GM18520 (cell line): Measurements from ENCODE around the gene LRMDA.

Source experiments
- ATAC-seq: cut with Tn5 transposase; IDR thresholded peaks from one replicate; pipeline ENCODE4 v1.9.1; 2021; ENCODE audit not compliant: unreplicated experiment

Gene LRMDA

GRCh38 chr10:76169246-76169645, 737.8 kb downstream of the LRMDA start:
- no peak for ATAC-seq

GRCh38 chr10:76172020-76172419, 740.6 kb downstream of the LRMDA start:
- ATAC-seq = no peak

- no peak for ATAC-seq
These were observed 744.2 kb downstream of the LRMDA start for GRCh38 chr10:76175533-76176165.

GRCh38 chr10:76176166-76176550, 744.7 kb downstream of the LRMDA start:
- no peak for ATAC-seq

- no peak for ATAC-seq
These were observed 746.5 kb downstream of the LRMDA start for GRCh38 chr10:76177936-76178335.

- ATAC-seq = no peak
These were observed 747.3 kb downstream of the LRMDA start for GRCh38 chr10:76178532-76179292.

- ATAC-seq = no peak
These were observed 748.4 kb downstream of the LRMDA start for GRCh38 chr10:76179806-76180205.

- no peak for ATAC-seq
These were observed 753.2 kb downstream of the LRMDA start for GRCh38 chr10:76184647-76185046.

GRCh38 chr10:76185471-76186301, 754.3 kb downstream of the LRMDA start:
- ATAC-seq = no peak

GRCh38 chr10:76188216-76188615, 756.8 kb downstream of the LRMDA start:
- ATAC-seq = no peak

- ATAC-seq = no peak
These were observed 759.3 kb downstream of the LRMDA start for GRCh38 chr10:76190634-76191270.

GRCh38 chr10:76191336-76191735, 759.9 kb downstream of the LRMDA start:
- no peak for ATAC-seq

- no peak for ATAC-seq
These were observed 760.7 kb downstream of the LRMDA start for GRCh38 chr10:76192151-76192550.

GRCh38 chr10:76192694-76193320, 761.4 kb downstream of the LRMDA start:
- ATAC-seq = no peak

GRCh38 chr10:76195654-76196390, 764.4 kb downstream of the LRMDA start:
- ATAC-seq = no peak

GRCh38 chr10:76197293-76197692, 765.9 kb downstream of the LRMDA start:
- ATAC-seq = no peak

- no peak for ATAC-seq
These were observed 767.0 kb downstream of the LRMDA start for GRCh38 chr10:76198287-76199035.

GRCh38 chr10:76201962-76202361, 770.5 kb downstream of the LRMDA start:
- no peak for ATAC-seq

GRCh38 chr10:76202777-76203176, 771.4 kb downstream of the LRMDA start:
- no peak for ATAC-seq
